Urinary bladder (tissue), 4 donors: Measurements from ENCODE around the gene RPE. TPM values are rescaled to one million over a fixed set of nuclear protein-coding genes. Genes with fewer than 3 reads are reported as not detected.
A peak's percentile ranks its signal among the peaks of the same experiment; 100 is the strongest.

Experiments used
- DNase-seq: peaks from one replicate; pipeline ENCODE4 v3.0.0-alpha.2; 2015; ENCODE audit errors: extremely low spot score
- H3K27ac ChIP-seq: one replicate; pipeline ENCODE4 v1.5.1; 2013; ENCODE audit warnings: low read depth, mild to moderate bottlenecking, moderate library complexity
- H3K36me3 ChIP-seq: one replicate; pipeline ENCODE4 v1.6.1; 2013; ENCODE audit warnings: mild to moderate bottlenecking, moderate library complexity; ENCODE audit not compliant: insufficient read depth
- H3K4me1 ChIP-seq: one replicate; pipeline ENCODE4 v1.6.1; 2013; ENCODE audit warnings: mild to moderate bottlenecking, moderate library complexity; ENCODE audit not compliant: insufficient read depth
- H3K4me3 ChIP-seq: one replicate; pipeline ENCODE4 v1.5.1; 2013; ENCODE audit warnings: low read depth, low read length
- WGBS: extraction: QIAGEN DNeasy Blood & Tissue Kit; methylation state at CpG from one replicate; pipeline ENCODE4 v1.1.7; 2013; 5-methylcytosine and 5-hydroxymethylcytosine counted together
- polyA plus RNA-seq: library from polyadenylated mRNA; stranded (reverse); fragments of 200-250 nt; gene quantifications from one replicate; pipeline ENCODE4 v1.2.3, GENCODE V29; 2013
- total RNA-seq: library from RNA; depleted of rRNA; stranded (reverse); fragments of >200 nt; gene quantifications from one replicate; pipeline ENCODE4 v1.2.3, GENCODE V29; 2014
- donor health status: healthy with polysubstance abuse.
- donor health status: healthy.

RPE gene
- total and polyA plus RNA-seq, 2 donors = 37.7 to 84.2 TPM

GRCh38 chr2:209977386-209978239 lies 24.8 kb upstream of the RPE start:
- Histone ChIP-seq H3K4me3 (no peak overlapping the region), H3K36me3 (no peaks in the 10 kb centered on the region), H3K4me1 (no peaks in the 10 kb centered on the region), H3K27ac (no peak overlapping the region)
- no peak for DNase-seq
- WGBS = 89% methylated on average over 2 of the region's 2 CpGs

- no peak for DNase-seq
- 95% methylated on average over 2 of the region's 2 CpGs for WGBS
Measured at GRCh38 chr2:209984291-209984690, 18.1 kb upstream of the RPE start.

GRCh38 chr2:209985874-209986273 lies 16.6 kb upstream of the RPE start:
- 60% methylated on average over 3 of the region's 3 CpGs for WGBS
- no peak for DNase-seq

More at GRCh38 chr2:209984291-209984690, 18.1 kb upstream of the RPE start:
- no peaks in the 10 kb centered on the region for H3K36me3 ChIP-seq
- no peak overlapping the region for H3K4me3 ChIP-seq
- H3K4me1 ChIP-seq = no peaks in the 10 kb centered on the region
- H3K27ac ChIP-seq = no peak overlapping the region

GRCh38 chr2:209986415-209986814 lies 16.0 kb upstream of the RPE start:
- WGBS = 79% methylated on average over 2 of the region's 2 CpGs
- H3K27ac ChIP-seq = no peak overlapping the region
- no peak overlapping the region for H3K4me3 ChIP-seq
- no peak for DNase-seq
- no peaks in the 10 kb centered on the region for H3K4me1 ChIP-seq
- no peaks in the 10 kb centered on the region for H3K36me3 ChIP-seq

More at GRCh38 chr2:209985874-209986273, 16.6 kb upstream of the RPE start:
- no peak overlapping the region for H3K27ac ChIP-seq
- no peaks in the 10 kb centered on the region for H3K36me3 ChIP-seq
- no peak overlapping the region for H3K4me3 ChIP-seq
- H3K4me1 ChIP-seq = no peaks in the 10 kb centered on the region

- H3K4me1 ChIP-seq = no peaks in the 10 kb centered on the region
- 48% methylated on average over 4 of the region's 4 CpGs for WGBS
- H3K4me3 ChIP-seq = no peak overlapping the region
- H3K36me3 ChIP-seq = no peaks in the 10 kb centered on the region
- H3K27ac ChIP-seq = no peak overlapping the region
- DNase-seq = no peak
Measured at GRCh38 chr2:209988010-209988409, 14.4 kb upstream of the RPE start.

- DNase-seq = no peak
- Histone ChIP-seq H3K4me3 (no peak overlapping the region), H3K27ac (no peak overlapping the region), H3K4me1 (no peaks in the 10 kb centered on the region), H3K36me3 (no peaks in the 10 kb centered on the region)
- 67% methylated on average over 2 of the region's 2 CpGs for WGBS
Measured at GRCh38 chr2:209990838-209991237, 11.6 kb upstream of the RPE start.

GRCh38 chr2:209993968-209994367 lies 8.5 kb upstream of the RPE start:
- 91% methylated on average over 9 of the region's 9 CpGs for WGBS
- H3K36me3 ChIP-seq = no peaks in the 10 kb centered on the region
- H3K27ac ChIP-seq = no peak overlapping the region
- no peak overlapping the region for H3K4me3 ChIP-seq
- H3K4me1 ChIP-seq = no peaks in the 10 kb centered on the region
- DNase-seq = no peak

- Histone ChIP-seq H3K27ac (no peak overlapping the region), H3K4me3 (no peak overlapping the region), H3K4me1 (no peaks in the 10 kb centered on the region), H3K36me3 (no peaks in the 10 kb centered on the region)
- WGBS = 47% methylated on average over 1 of the region's 1 CpG
- no peak for DNase-seq
Measured at GRCh38 chr2:209998596-209998995, 3.8 kb upstream of the RPE start.

- H3K4me1 ChIP-seq = no peaks in the 10 kb centered on the region
- no peak for DNase-seq
- H3K27ac ChIP-seq = no peak overlapping the region
- 97% methylated on average over 32 of the region's 32 CpGs for WGBS
- H3K4me3 ChIP-seq = no peak overlapping the region
- no peaks in the 10 kb centered on the region for H3K36me3 ChIP-seq
Measured at GRCh38 chr2:210000464-210001324, 1.7 kb upstream of the RPE start.

GRCh38 chr2:210003359-210003758 lies 921 bp downstream of the RPE start:
- H3K27ac ChIP-seq = no peak overlapping the region

GRCh38 chr2:210004881-210005280 lies 2.4 kb downstream of the RPE start:
- 70% methylated on average over 2 of the region's 2 CpGs for WGBS
- Histone ChIP-seq H3K27ac (no peak overlapping the region), H3K36me3 (no peaks in the 10 kb centered on the region), H3K4me1 (no peaks in the 10 kb centered on the region), H3K4me3 (no peak overlapping the region)
- DNase-seq = no peak

More at GRCh38 chr2:210003359-210003758, 921 bp downstream of the RPE start:
- 41% methylated on average over 2 of the region's 2 CpGs for WGBS
- Histone ChIP-seq H3K4me3 (peak overlapping the region; percentile 94), H3K36me3 (no peaks in the 10 kb centered on the region), H3K4me1 (no peaks in the 10 kb centered on the region)
- no peak for DNase-seq

GRCh38 chr2:210007895-210008294 lies 5.5 kb downstream of the RPE start:
- no peak for DNase-seq
- no peaks in the 10 kb centered on the region for H3K36me3 ChIP-seq
- H3K4me1 ChIP-seq = no peaks in the 10 kb centered on the region
- no peak overlapping the region for H3K27ac ChIP-seq
- H3K4me3 ChIP-seq = no peak overlapping the region
- 88% methylated on average over 2 of the region's 2 CpGs for WGBS

- 74% methylated on average over 6 of the region's 6 CpGs for WGBS
- no peaks in the 10 kb centered on the region for H3K4me1 ChIP-seq
- H3K27ac ChIP-seq = no peak overlapping the region
- DNase-seq = no peak
- no peak overlapping the region for H3K4me3 ChIP-seq
- H3K36me3 ChIP-seq = no peaks in the 10 kb centered on the region
Measured at GRCh38 chr2:210009126-210009525, 6.7 kb downstream of the RPE start.

- Histone ChIP-seq H3K4me1 (no peaks in the 10 kb centered on the region), H3K27ac (no peak overlapping the region), H3K36me3 (no peaks in the 10 kb centered on the region), H3K4me3 (no peak overlapping the region)
- WGBS = 36% methylated on average over 3 of the region's 3 CpGs
- no peak for DNase-seq
Measured at GRCh38 chr2:210009896-210010295, 7.5 kb downstream of the RPE start.
